ENCODE data around the gene HTR7.

DNA sequence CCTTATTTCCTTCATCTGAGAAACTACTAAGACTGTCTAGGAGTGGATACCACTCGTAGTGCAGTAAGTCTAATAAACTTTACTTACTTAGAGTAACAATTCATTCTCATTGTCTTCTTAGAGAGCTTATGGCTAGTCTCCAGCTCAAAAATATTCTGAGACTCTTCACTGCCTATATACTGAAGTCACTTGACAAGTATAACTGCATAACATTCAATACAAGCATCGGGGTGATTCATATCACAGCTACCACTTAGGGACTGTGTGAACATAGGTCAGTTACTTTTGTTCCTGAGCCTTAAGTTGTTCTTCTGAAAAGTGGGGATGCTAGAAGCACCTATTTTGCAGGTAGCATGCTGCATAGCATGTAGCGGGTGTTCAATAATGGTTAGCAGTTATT, 111.0 kb downstream of the HTR7 start:
- TF ChIP-seq, protein P1, sequence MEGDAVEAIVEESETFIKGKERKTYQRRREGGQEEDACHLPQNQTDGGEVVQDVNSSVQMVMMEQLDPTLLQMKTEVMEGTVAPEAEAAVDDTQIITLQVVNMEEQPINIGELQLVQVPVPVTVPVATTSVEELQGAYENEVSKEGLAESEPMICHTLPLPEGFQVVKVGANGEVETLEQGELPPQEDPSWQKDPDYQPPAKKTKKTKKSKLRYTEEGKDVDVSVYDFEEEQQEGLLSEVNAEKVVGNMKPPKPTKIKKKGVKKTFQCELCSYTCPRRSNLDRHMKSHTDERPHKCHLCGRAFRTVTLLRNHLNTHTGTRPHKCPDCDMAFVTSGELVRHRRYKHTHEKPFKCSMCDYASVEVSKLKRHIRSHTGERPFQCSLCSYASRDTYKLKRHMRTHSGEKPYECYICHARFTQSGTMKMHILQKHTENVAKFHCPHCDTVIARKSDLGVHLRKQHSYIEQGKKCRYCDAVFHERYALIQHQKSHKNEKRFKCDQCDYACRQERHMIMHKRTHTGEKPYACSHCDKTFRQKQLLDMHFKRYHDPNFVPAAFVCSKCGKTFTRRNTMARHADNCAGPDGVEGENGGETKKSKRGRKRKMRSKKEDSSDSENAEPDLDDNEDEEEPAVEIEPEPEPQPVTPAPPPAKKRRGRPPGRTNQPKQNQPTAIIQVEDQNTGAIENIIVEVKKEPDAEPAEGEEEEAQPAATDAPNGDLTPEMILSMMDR (IDR thresholded peaks at IDR 0.05; ENCODE audit: borderline replicate concordance, extremely low read depth, low read length, poor library complexity, severe bottlenecking): no peak
- no peak for TF ChIP-seq EZH2 (IDR thresholded peaks at IDR 0.05; ENCODE audit: borderline replicate concordance, low read depth, low read length, severe bottlenecking)

Data from DND-41 (cell line).